NCI-H2196 (cell line): Measurements from ENCODE around the gene CDC123.
A peak's percentile ranks its signal among the peaks of the same experiment; 100 is the strongest.
"Not testable (repeated sequence)": the region's sequence is repeated elsewhere in the genome, so short reads cannot be mapped to it uniquely, and the experiment has no call there.

ENCODE experiments used
- DNase-seq: peaks from one replicate; lab custom pipeline; 2025; ENCODE audit not compliant: unreplicated experiment; lab: John Stamatoyannopoulos, UW

Gene CDC123

GRCh38 chr10:12195603-12196506, at the start of gene CDC123, which contains the start of gene NUDT5:
CDC123 (plus strand) TSS chr10:12196188; CDS start chr10:12196246, 58 bp downstream.
NUDT5 (minus strand) TSS chr10:12195891; CDS start chr10:12186291, 9,600 bp downstream.
- DNase-seq = peak; percentile 77

- no peak for DNase-seq
Observed at GRCh38 chr10:12150163-12150562, 45.8 kb upstream of the CDC123 start.

DNA sequence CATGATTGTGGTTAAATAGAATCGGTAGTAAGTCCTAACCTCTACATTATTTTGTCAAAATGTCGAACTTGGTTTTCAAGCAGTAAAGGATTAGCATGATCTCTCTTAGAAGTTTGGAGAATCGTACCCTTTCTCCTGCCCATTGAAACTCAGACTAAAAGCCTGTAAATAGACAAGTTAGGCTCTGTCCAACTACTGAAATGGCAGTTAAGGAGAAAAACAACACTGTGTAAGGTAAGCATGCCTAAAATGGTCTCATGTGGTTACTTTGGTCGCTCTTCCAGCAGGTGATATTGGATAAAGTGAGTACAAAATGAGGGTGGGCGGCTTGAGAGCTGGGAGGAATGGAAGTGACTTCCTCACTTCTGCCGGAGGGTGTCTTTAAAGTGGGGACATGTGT, 41.5 kb upstream of the CDC123 start:
- no peak for DNase-seq

GRCh38 chr10:12156367-12157123, 39.4 kb upstream of the CDC123 start:
- DNase-seq = no peak

GRCh38 chr10:12158111-12158510, 37.9 kb upstream of the CDC123 start:
- DNase-seq = no peak

DNA sequence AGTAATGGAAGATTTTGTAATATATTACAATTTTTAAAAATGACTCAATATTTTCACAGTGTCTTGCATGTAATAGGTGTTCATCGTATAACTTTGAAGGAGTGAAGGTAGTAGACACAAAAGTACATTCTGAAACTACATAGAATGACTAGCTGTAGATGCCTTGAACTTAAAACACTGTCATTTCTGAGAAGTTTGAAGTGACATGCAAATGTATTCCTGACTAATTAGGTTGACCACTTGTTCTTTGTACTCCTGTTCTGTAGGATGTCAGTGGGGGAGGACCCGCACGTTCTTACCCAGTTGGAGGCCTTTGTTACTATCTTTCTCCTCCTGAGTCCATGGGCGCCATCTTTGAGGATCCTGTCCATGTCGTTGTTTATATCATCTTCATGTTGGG, 35.3 kb upstream of the CDC123 start:
- DNase-seq = no peak

GRCh38 chr10:12162927-12163326, 33.1 kb upstream of the CDC123 start:
- DNase-seq = no peak

- DNase-seq = no peak
Observed at GRCh38 chr10:12164085-12164484, 31.9 kb upstream of the CDC123 start.

DNA sequence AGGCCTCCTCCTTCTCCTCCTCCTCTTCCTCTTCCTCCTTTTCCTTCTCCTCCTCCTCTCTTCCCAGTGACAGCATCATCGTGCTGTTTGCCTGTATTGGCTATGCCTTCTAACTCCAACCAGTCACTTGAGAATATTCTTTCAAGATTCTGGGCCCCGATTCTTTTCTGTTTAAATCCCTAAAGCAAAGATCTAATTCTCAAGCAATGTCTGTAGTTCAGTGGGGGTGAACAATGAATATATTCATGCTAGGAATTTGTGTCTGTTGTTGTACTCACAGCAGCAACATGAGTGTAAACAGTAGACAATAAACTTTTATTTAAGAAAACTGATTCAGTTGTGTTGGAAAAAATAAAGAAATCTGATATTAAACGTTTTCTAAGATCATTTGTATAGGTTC, 31.0 kb upstream of the CDC123 start:
- DNase-seq = no peak

GRCh38 chr10:12165999-12166775, 29.8 kb upstream of the CDC123 start:
- DNase-seq = no peak

DNA sequence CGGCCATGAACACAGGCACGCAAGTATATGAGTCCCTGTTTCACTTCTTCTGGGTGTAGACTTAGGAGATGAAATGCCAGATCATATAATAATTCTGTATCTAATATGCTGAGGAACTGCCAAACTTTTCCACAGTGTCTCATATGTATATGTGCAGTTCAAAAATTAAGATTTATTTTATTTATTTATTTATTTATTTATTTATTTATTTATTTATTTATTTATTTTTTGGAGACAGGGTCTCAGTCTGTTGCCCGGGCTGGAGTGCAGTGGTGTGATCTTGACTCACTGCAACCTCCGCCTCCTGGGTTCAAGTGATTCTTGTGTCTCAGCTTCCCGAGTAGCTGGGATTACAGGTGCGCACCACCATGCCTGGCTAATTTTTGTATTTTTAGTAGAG, 24.5 kb upstream of the CDC123 start:
- DNase-seq = not testable (repeated sequence)

DNA sequence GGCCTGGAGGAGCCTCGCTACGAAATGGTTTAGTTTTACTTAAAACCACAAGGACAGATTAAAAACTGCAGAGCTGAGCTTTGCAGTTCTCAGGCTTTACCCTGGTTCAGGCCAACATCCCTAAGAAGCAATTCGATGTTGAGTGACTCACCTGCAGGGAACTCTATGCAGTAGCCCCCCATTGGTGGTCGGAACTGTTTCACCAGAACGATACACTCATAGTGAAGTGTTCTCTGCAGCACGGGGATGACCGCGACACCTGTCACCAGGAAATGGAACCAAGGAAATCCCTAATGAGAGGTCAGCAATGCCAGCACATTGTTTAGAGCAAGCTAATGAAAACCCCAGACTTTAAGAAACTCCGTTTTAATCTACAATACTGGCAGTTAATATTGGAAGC, 18.3 kb upstream of the CDC123 start:
- no peak for DNase-seq

DNA sequence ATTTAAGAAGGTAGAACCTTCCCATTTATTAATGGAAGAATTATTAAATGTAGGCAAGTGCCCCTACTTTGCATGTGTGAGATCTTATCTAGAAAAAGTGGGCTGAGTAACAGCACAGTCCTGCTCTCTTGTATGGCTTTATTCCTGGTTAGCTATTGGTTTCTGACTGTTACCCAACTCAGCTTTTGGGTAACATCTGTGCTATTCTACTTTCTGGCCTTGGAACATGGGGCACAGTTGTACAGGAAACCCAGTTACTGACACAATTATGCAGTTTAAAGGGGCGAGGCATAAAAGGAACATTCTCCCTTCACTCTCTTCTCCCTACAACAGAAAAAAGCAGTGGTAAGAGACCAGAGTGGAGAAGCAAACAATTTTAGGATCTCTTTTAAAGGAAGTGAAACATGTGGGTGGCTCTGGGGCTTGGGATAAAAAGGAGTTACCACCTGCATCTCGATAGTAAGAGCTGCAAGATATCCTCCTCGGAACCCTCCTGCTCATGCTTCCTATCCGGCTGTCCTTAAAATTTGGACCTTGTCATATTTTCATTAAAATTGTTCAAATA, 16.3 kb upstream of the CDC123 start:
- no peak for DNase-seq

- no peak for DNase-seq
Observed at GRCh38 chr10:12180221-12180974, 15.6 kb upstream of the CDC123 start.

DNA sequence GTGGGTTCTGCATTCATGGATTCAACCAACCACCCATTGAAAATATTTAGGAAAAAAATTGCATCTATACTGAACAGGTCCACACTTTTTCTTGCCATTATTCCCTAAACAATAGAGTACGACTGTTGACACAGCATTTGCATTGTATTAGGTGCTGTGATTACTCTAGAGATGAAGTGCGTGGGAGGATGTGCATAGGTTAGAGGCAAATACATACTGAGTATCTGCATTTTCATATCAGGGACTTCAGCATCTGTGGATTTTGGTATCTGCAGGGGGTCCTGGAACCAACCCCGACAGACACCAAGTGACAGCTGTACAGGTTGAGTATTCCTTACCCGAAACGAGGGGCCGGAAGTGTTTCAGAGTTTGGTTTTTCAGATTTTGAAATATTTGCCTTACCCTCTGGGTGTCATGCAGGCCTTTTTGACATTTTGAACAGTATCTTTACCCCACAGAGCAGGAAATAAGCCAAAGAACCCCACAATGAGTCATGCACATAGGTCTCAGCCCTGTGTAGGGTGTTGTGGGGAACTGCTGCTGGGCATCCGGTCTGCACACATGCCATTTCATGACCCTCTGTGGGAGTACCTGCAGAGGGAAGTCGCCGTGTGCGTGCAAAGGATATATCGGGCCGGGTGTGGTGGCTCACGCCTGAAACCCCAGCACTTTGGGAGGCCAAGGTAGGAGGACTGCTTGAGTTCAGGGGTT, 14.8 kb upstream of the CDC123 start:
- no peak for DNase-seq

GRCh38 chr10:12184165-12184564, 11.8 kb upstream of the CDC123 start:
- no peak for DNase-seq

GRCh38 chr10:12186323-12186722, 9.7 kb upstream of the CDC123 start:
- DNase-seq = no peak

GRCh38 chr10:12187321-12187905, 8.6 kb upstream of the CDC123 start:
- no peak for DNase-seq

- DNase-seq = no peak
Observed at GRCh38 chr10:12188656-12189055, 7.3 kb upstream of the CDC123 start.
